ENCODE measurements around the gene B4GALT6. TPM values are rescaled to one million over a fixed set of nuclear protein-coding genes. Genes with fewer than 3 reads are reported as not detected.

The B4GALT6 gene
- total RNA-seq, 1 donor from 2014 or later: 1.8 TPM

Other genes with a start within 250 kb of the B4GALT6 start
- not detected in 2 replicates for gene DSG3, start 236.8 kb downstream of the B4GALT6 start, total RNA-seq
- gene DSG2, start 186.4 kb downstream of the B4GALT6 start, total RNA-seq: 0.18 and 0.42 TPM in 2 replicates
- gene TTR, start 92.7 kb downstream of the B4GALT6 start, total RNA-seq: not detected in 2 replicates
- gene SLC25A52, start 76.3 kb upstream of the B4GALT6 start, total RNA-seq: not detected in 2 replicates